ENCODE results near the gene GRIK5.
"Not testable (repeated sequence)": the region's sequence is repeated elsewhere in the genome, so short reads cannot be mapped to it uniquely, and the experiment has no call there.

The GRIK5 gene

GRCh38 chr19:42005504-42005903 lies 64.5 kb downstream of the GRIK5 start:
- DNase-seq: no peak

- no peak for DNase-seq
Observed at GRCh38 chr19:42003506-42004294, 66.3 kb downstream of the GRIK5 start.

- DNase-seq: no peak
Observed at GRCh38 chr19:41999878-42000208, 70.2 kb downstream of the GRIK5 start.

GRCh38 chr19:41999071-41999877 lies 70.7 kb downstream of the GRIK5 start:
- DNase-seq: no peak

- peak; percentile 53 for DNase-seq
Observed at GRCh38 chr19:41998246-41999020, 71.6 kb downstream of the GRIK5 start.

- DNase-seq: no peak
Observed at GRCh38 chr19:41997851-41998229, 72.2 kb downstream of the GRIK5 start.

- DNase-seq: peak; percentile 55
Observed at GRCh38 chr19:41997121-41997850, 72.7 kb downstream of the GRIK5 start.

GRCh38 chr19:41995959-41996797 lies 73.8 kb downstream of the GRIK5 start:
- peak; percentile 57 for DNase-seq

GRCh38 chr19:41994994-41995958 lies 74.7 kb downstream of the GRIK5 start:
- no peak for DNase-seq

- peak; percentile 54 for DNase-seq
Observed at GRCh38 chr19:41994521-41994971, 75.5 kb downstream of the GRIK5 start.

- DNase-seq: peak; percentile 74
Observed at GRCh38 chr19:41993612-41994483, 76.2 kb downstream of the GRIK5 start, which contains the start of gene ATP1A3. TSS of gene ATP1A3 (minus strand) at chr19:41994230. CDS start at chr19:41994076, 154 bp downstream.

GRCh38 chr19:41991925-41992569 lies 78.0 kb downstream of the GRIK5 start:
- DNase-seq: not testable (repeated sequence)

GRCh38 chr19:41991025-41991424 lies 79.0 kb downstream of the GRIK5 start:
- DNase-seq: no peak

GRCh38 chr19:41990615-41991014 lies 79.4 kb downstream of the GRIK5 start:
- DNase-seq: no peak

- DNase-seq: no peak
Observed at GRCh38 chr19:41990028-41990427, 80.0 kb downstream of the GRIK5 start.

GRCh38 chr19:41988947-41989346 lies 81.1 kb downstream of the GRIK5 start:
- no peak for DNase-seq

GRCh38 chr19:41987141-41987860 lies 82.7 kb downstream of the GRIK5 start:
- no peak for DNase-seq

GRCh38 chr19:41984961-41985360 lies 85.0 kb downstream of the GRIK5 start:
- no peak for DNase-seq
